CD4-positive, alpha-beta memory T cell (primary cell): ENCODE results near the gene VSTM2B. TPM values are rescaled to one million over a fixed set of nuclear protein-coding genes. Genes with fewer than 3 reads are reported as not detected.
A peak's percentile ranks its signal among the peaks of the same experiment; 100 is the strongest.

Experiments used
- CTCF ChIA-PET: fragments of 350-600 bp; sonication (Branson Sonifier 250); formaldehyde crosslinking; loops from one replicate; lab custom pipeline; 2021; ENCODE audit warnings: inconsistent platforms; ENCODE audit not compliant: partially characterized antibody; lab: Charles Lee
- POLR2A ChIA-PET: fragments of 350-600 bp; sonication (Branson Sonifier 250); formaldehyde crosslinking; loops from one replicate; lab custom pipeline; 2021; ENCODE audit not compliant: partially characterized antibody; lab: Charles Lee
- DNase-seq, 5 donors: peaks; one replicate each; pipeline versions ENCODE4 v3.0.0 to v3.0.0-alpha.2; 2020 to 2022; ENCODE audit warnings: mixed read lengths in 1 of 5
- H3K27ac ChIP-seq: one replicate; pipeline ENCODE4 v1.7.0; 2013; ENCODE audit warnings: low read depth, low read length
- H3K27me3 ChIP-seq: 2 replicates; pipeline ENCODE4 v1.7.0; 2013; ENCODE audit warnings: mild to moderate bottlenecking, low read length, moderate library complexity; ENCODE audit not compliant: insufficient read depth
- H3K36me3 ChIP-seq: 2 replicates; pipeline ENCODE4 v1.7.0; 2013; ENCODE audit warnings: mild to moderate bottlenecking, low read length, moderate library complexity; ENCODE audit not compliant: insufficient read depth
- H3K4me1 ChIP-seq: 2 replicates; pipeline ENCODE4 v1.7.0; 2013; ENCODE audit warnings: mild to moderate bottlenecking, low read length, moderate library complexity; ENCODE audit not compliant: insufficient read depth
- H3K4me3 ChIP-seq, 2 donors: one replicate each; pipeline ENCODE4 v1.7.0; 2013; ENCODE audit warnings: low read length in 2 of 2, mild to moderate bottlenecking in 1 of 2
- H3K9me3 ChIP-seq, 2 donors: one replicate each; pipeline ENCODE4 v1.7.0; 2013; ENCODE audit warnings: low read length in 2 of 2, control low read depth in 1 of 2; ENCODE audit not compliant: control insufficient read depth in 1 of 2
- H3K27ac Mint-ChIP-seq, 7 donors: one replicate each; pipeline ENCODE4 v1.8.0; 2020 to 2021; ENCODE audit warnings: mixed read lengths in 7 of 7, mild to moderate bottlenecking in 6 of 7, inconsistent platforms in 3 of 7, moderate library complexity in 3 of 7
- H3K27me3 Mint-ChIP-seq, 2 donors: one replicate each; pipeline ENCODE4 v1.8.0; 2020 to 2021; ENCODE audit warnings: mixed read lengths in 2 of 2
- H3K36me3 Mint-ChIP-seq, 2 donors: one replicate each; pipeline ENCODE4 v1.8.0; 2020 to 2021; ENCODE audit warnings: mixed read lengths in 2 of 2, inconsistent platforms in 1 of 2, mild to moderate bottlenecking in 1 of 2
- H3K4me1 Mint-ChIP-seq, 4 donors: one replicate each; pipeline ENCODE4 v1.8.0; 2020 to 2021; ENCODE audit warnings: mixed read lengths in 4 of 4, mild to moderate bottlenecking in 1 of 4
- H3K4me3 Mint-ChIP-seq, 8 donors: one replicate each; pipeline ENCODE4 v1.8.0; 2020 to 2021; ENCODE audit warnings: mixed read lengths in 8 of 8, mild to moderate bottlenecking in 7 of 8, moderate library complexity in 6 of 8, inconsistent platforms in 3 of 8
- H3K9me3 Mint-ChIP-seq, 8 donors: one replicate each; pipeline ENCODE4 v1.8.0; 2020 to 2021; ENCODE audit warnings: mixed read lengths in 8 of 8, mild to moderate bottlenecking in 5 of 8, inconsistent platforms in 3 of 8, moderate library complexity in 1 of 8
- intact Hi-C: fragments of 100-400 bp; cut with micrococcal nuclease; formaldehyde crosslinking; loops from one replicate; pipeline ENCODE4 v1.15.1; 2023
- polyA plus RNA-seq, 2 donors: library from polyadenylated mRNA; unstranded; fragments of 300-500 nt; fragmentation: Illumina TruSeq; gene quantifications; one replicate each; pipeline ENCODE4 v1.2.3, GENCODE V29; 2021
- total RNA-seq, 2 experiments: library from RNA; stranded (reverse); gene quantifications; one replicate each; pipeline ENCODE4 v1.2.3, GENCODE V29; 2021

The VSTM2B gene
- total and polyA plus RNA-seq, 4 experiments from 2014 or later = not detected

DNA sequence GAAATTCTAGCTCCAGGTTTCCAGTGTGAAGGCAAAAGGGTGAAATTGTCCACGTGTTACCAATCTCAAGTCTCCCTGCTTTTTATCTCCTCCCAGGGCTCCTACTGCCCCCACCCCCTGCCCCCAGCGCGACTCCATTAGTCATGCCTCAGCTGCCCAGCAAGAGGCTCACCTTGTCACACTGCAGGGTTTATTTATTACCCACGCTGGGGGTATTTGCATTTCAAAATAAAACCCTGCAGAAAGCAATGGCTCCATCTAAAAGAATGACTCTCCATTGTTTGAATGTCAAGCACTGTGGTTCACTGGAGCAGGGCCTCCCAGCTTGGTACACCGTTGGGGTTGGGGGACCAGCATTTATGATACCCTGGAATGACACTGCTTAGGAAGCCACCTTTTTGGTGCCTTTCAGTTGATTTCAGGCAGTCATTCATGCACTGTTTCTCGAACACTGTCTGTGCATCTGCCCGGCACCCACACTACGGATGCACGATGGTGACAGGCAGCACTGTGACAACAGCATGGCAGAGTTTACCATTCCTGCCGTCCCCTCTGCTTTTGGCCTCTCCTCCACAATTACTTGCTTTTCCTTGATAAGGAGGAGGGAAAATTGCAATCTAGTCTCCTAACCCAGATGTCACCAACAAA lies 70.4 kb downstream of the VSTM2B start:
- peaks cover 0 to 3% (median 0%) of the 10 kb centered on the region in 8 donors for H3K9me3 Mint-ChIP-seq
- no peak for DNase-seq
- H3K4me1 Mint-ChIP-seq = no peaks in the 10 kb centered on the region
- Histone ChIP-seq H3K4me1 (no peaks in the 10 kb centered on the region), H3K27ac (no peak overlapping the region), H3K27me3 (no peaks in the 10 kb centered on the region), H3K9me3 (no peaks in the 10 kb centered on the region), H3K4me3 (no peak overlapping the region), H3K36me3 (no peaks in the 10 kb centered on the region)
- no peak overlapping the region for H3K4me3 Mint-ChIP-seq
- no peak overlapping the region for H3K27ac Mint-ChIP-seq
- ChIA-PET CTCF (no interaction called here), POLR2A (interaction anchor here (1.2 kb wide), 1 partner anchor 10 kb away, joined by 4 read pairs; the partner anchor contains the start of gene POP4)
- peaks cover 23 to 29% of the 10 kb centered on the region in 2 donors for H3K27me3 Mint-ChIP-seq
- intact Hi-C loops = no loop called here
- H3K36me3 Mint-ChIP-seq = no peaks in the 10 kb centered on the region

DNA sequence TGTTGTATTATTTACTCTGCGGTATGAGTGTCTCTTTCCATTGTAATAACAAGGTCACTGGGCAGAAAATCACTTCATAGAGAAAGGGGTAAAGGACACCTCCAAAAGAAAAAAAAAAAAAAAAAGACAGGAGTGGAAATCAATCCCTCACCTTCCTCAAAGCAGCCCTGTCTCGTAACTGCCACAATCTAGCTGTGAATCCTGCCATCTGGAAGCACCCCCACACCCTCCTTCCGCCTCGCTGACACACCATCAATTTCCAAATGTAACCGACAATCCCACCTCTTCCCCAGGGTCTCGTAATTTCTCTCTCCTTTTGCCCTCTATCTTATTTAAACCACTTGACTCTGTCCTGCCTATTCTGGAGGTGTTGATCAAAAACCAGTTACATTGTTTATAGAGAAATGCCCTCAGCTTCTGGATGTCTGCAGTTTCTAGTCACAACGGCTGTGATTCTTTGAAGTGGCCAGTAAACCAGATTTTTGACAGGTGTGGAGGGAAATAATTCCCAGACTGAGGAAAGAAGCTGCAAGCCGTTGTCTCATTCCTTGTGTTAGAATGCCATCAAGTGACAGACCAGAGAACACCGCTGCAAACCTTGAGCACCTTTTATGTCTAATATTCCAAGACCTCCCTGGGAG lies 71.2 kb downstream of the VSTM2B start:
- POLR2A ChIA-PET = interaction anchor here (1.2 kb wide), 1 partner anchor 9 kb away, joined by 4 read pairs; the partner anchor contains the start of gene POP4
- no peaks in the 10 kb centered on the region for H3K36me3 ChIP-seq
- H3K9me3 ChIP-seq = no peaks in the 10 kb centered on the region
- H3K4me3 ChIP-seq = no peak overlapping the region
- H3K9me3 Mint-ChIP-seq = peaks cover 0 to 2% (median 0%) of the 10 kb centered on the region in 8 donors
- no peaks in the 10 kb centered on the region for H3K27me3 ChIP-seq
- H3K36me3 Mint-ChIP-seq = no peaks in the 10 kb centered on the region
- no peak overlapping the region for H3K27ac ChIP-seq
- H3K4me1 ChIP-seq = no peaks in the 10 kb centered on the region
- intact Hi-C loops = no loop called here
- DNase-seq = no peak
- H3K4me1 Mint-ChIP-seq = no peaks in the 10 kb centered on the region
- H3K4me3 Mint-ChIP-seq = no peak overlapping the region
- H3K27me3 Mint-ChIP-seq = peaks cover 16 to 22% of the 10 kb centered on the region in 2 donors
- H3K27ac Mint-ChIP-seq = no peak overlapping the region
- CTCF ChIA-PET = no interaction called here

DNA sequence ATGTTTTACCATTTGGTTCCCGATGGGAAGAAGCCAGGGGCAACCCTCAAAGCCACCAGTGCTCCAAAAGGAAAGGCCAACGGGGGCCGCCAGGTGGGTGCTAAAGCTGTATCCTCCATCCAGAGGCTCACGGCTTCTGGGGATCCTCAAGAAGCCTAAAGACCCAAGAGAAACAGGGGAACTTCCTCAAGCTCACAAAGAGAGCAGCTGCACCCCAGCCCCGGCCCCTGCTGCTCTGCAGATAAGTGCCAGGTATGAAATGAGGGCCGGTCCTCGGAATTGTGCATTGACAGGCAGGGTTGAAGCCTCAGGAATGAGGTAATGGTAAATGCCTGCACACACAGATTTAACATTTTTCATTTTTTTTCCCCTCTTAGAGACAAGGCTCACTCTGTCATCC lies 72.2 kb downstream of the VSTM2B start:
- POLR2A ChIA-PET = no interaction called here
- H3K27ac Mint-ChIP-seq = peak overlapping the region in 1 of 7 donors; percentile 74

DNA sequence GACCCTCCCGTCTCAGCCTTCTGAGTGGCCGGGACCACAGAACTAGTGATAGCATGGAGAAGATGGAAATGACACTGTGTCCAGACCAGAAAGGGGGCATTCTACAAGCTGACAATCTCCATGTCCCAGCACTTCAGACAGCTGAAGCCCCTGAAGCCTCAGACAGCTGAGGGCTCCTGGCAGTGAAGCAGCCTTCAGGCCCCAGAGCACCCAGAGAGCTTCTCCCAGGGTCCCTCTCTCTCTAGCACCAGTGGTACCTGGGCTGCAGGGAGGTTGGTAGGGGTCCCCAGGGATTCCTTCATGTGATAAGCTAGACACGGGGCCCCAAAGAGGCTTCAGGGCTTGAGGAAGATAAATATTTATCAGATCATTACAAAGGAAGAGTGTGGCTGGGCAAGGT lies 72.7 kb downstream of the VSTM2B start:
- peak overlapping the region in 1 of 7 donors; percentile 74 for H3K27ac Mint-ChIP-seq
- no peak overlapping the region for H3K27ac ChIP-seq
- CTCF ChIA-PET = interaction anchor here (0.6 to 0.7 kb wide), 2 partner anchors 130 to 1064 kb away, joined by 3 to 5 read pairs; no protein-coding TSS in a partner anchor
- H3K36me3 ChIP-seq = no peaks in the 10 kb centered on the region
- no peaks in the 10 kb centered on the region for H3K9me3 ChIP-seq
- no peaks in the 10 kb centered on the region for H3K4me1 ChIP-seq
- H3K4me3 ChIP-seq = no peak overlapping the region
- peaks cover 0 to 2% (median 0%) of the 10 kb centered on the region in 8 donors for H3K9me3 Mint-ChIP-seq
- no peak for DNase-seq
- POLR2A ChIA-PET = no interaction called here
- no peaks in the 10 kb centered on the region for H3K4me1 Mint-ChIP-seq
- H3K4me3 Mint-ChIP-seq = no peak overlapping the region
- intact Hi-C loops = no loop called here
- no peaks in the 10 kb centered on the region for H3K36me3 Mint-ChIP-seq
- no peaks in the 10 kb centered on the region for H3K27me3 ChIP-seq
- peaks cover 11 to 18% of the 10 kb centered on the region in 2 donors for H3K27me3 Mint-ChIP-seq

More for the DNA sequence above, 72.2 kb downstream of the VSTM2B start:
- H3K4me1 Mint-ChIP-seq = no peaks in the 10 kb centered on the region
- Histone ChIP-seq H3K4me1 (no peaks in the 10 kb centered on the region), H3K27me3 (no peaks in the 10 kb centered on the region), H3K27ac (no peak overlapping the region), H3K9me3 (no peaks in the 10 kb centered on the region), H3K4me3 (no peak overlapping the region), H3K36me3 (no peaks in the 10 kb centered on the region)
- peaks cover 12 to 19% of the 10 kb centered on the region in 2 donors for H3K27me3 Mint-ChIP-seq
- peaks cover 0 to 2% (median 0%) of the 10 kb centered on the region in 8 donors for H3K9me3 Mint-ChIP-seq
- no peaks in the 10 kb centered on the region for H3K36me3 Mint-ChIP-seq
- CTCF ChIA-PET = no interaction called here
- DNase-seq = no peak
- no peak overlapping the region for H3K4me3 Mint-ChIP-seq
- intact Hi-C loops = no loop called here

DNA sequence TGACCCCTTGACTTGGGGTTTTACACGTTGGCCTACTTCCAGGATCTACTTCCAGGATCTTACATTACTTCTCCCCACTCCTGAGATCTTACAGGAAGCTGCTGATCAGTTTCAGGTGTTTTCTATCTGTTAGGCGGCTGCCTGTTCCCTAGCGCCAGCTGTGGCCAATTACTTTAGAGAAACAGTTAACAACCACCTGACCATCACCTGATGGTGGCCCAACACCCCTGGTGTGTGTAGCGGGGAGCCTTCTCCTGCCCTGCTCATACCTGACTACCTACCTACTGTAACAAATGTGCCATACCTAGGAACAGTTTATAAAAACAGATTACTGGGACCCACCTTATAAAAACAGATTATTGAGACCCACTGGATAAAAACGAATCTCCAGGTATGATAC lies 77.5 kb downstream of the VSTM2B start:
- peaks cover 0 to 9% of the 10 kb centered on the region in 2 donors for H3K36me3 Mint-ChIP-seq
- Histone ChIP-seq H3K27me3 (no peaks in the 10 kb centered on the region), H3K36me3 (no peaks in the 10 kb centered on the region), H3K4me3 (no peak overlapping the region), H3K27ac (no peak overlapping the region), H3K9me3 (no peaks in the 10 kb centered on the region), H3K4me1 (peaks cover 22% of the 10 kb centered on the region)
- peak overlapping the region in 3 of 7 donors; percentile 8 to 24 (median 17) for H3K27ac Mint-ChIP-seq
- peaks cover 0 to 4% (median 0%) of the 10 kb centered on the region in 8 donors for H3K9me3 Mint-ChIP-seq
- H3K27me3 Mint-ChIP-seq = no peaks in the 10 kb centered on the region
- ChIA-PET POLR2A (no interaction called here), CTCF (interaction anchor here (0.7 to 2.4 kb wide), 4 partner anchors 65 to 303 kb away, joined by 3 to 8 read pairs (median 4); no protein-coding TSS in a partner anchor)
- intact Hi-C loops = no loop called here
- DNase-seq = no peak
- H3K4me1 Mint-ChIP-seq = peaks cover 4 to 29% (median 19%) of the 10 kb centered on the region in 4 donors
- peak overlapping the region in 1 of 8 donors; percentile 35 for H3K4me3 Mint-ChIP-seq

DNA sequence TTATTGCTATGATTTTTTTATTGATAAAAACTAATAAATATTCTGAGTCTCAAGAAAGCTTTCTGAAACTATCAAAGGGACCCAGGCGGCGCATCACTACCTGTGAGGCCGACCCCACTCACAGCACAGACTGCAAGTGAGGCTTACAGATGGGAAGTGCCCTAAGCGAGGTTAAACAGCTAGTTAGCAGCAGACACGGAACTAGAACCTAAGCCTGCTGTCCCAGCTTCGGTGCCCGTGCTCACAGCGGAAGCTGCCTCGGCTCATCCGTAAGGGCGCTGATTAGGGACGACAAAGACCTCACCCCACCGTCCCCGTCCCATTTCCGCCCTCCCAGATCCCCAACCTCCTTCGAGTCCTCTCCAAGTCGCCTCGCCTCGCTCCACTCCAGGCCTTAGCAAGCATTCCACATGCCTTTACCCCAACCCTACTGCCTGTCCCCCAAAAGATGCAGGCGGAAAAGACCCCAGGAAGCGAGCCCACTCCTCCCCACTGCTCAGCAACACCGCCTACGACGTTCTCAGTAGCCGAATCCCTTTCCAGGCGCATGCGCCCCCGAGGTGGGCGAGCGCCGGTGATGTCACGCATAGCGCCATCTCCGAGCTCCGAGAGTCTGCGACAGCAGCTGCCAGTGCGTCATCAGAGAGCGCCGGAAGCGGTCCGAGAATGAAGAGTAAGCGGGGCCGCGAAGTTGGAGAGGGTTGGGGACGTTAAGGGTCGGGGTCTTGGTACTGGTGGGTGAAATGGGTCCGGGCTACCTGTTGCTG lies 80.0 kb downstream of the VSTM2B start, which contains the start of gene POP4:
Gene POP4 (plus strand): TSS at position 631 of the 767 bp plus-strand sequence. CDS start 36 bp downstream, at position 667.
- Histone ChIP-seq H3K9me3 (no peaks in the 10 kb centered on the region), H3K4me3 (peak within 1 kb of the TSS; percentile 78 to 87), H3K4me1 (peaks cover 28% of the 10 kb centered on the region), H3K36me3 (peaks cover 17% of the 10 kb centered on the region), H3K27me3 (no peaks in the 10 kb centered on the region), H3K27ac (peak within 1 kb of the TSS; percentile 99)
- Mint-ChIP-seq H3K9me3 (peaks cover 0 to 4% (median 0%) of the 10 kb centered on the region in 8 donors), H3K27ac (peak within 1 kb of the TSS; percentile 99 to 100 (median 100)), H3K36me3 (peaks cover 12 to 31% of the 10 kb centered on the region in 2 donors), H3K4me1 (peaks cover 10 to 39% (median 27%) of the 10 kb centered on the region in 4 donors), H3K4me3 (peak within 1 kb of the TSS; percentile 95 to 100 (median 98)), H3K27me3 (no peaks in the 10 kb centered on the region)
- intact Hi-C loops = loop anchor here (1.0 to 5.0 kb wide), 5 partner anchors 85 to 394 kb away; partner anchors contain the start of genes UQCRFS1 and URI1
- CTCF ChIA-PET = interaction anchor here (0.7 to 10.4 kb wide), 8 partner anchors 14 to 266 kb away, joined by 3 to 267 read pairs (median 50); partner anchors contain the start of genes C19orf12 and PLEKHF1
- POLR2A ChIA-PET = interaction anchor here (0.6 to 7.0 kb wide), 30 partner anchors 9 to 397 kb away, joined by 3 to 163 read pairs (median 7); partner anchors contain the start of genes C19orf12, PLEKHF1 and URI1
- DNase-seq = peak; percentile 95 to 97 (median 96)
